Inferior parietal cortex (tissue), 1 donor: ENCODE data around the gene EP400.

Experiments used
- DNase-seq: peaks from one replicate; pipeline ENCODE4 v3.0.0-alpha.2; 2016; ENCODE audit errors: extremely low spot score

Gene EP400

DNA sequence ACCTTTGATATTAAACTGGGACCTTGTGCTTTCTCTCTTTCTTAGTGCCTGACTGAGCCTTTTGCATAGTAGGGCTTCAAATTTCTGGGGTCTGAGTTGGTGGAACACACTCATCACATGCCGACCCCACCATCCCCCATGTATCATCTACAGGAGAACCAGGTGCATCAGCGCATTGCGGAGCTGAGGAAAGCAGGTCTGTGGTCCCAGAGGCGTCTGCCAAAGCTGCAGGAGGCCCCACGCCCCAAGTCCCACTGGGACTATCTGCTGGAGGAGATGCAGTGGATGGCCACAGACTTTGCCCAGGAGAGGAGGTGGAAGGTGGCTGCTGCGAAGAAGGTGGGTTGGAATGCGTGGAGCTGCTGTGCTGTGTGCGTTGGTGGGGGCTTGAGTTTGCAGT, 37.8 kb downstream of the EP400 start:
- DNase-seq = no peak

DNA sequence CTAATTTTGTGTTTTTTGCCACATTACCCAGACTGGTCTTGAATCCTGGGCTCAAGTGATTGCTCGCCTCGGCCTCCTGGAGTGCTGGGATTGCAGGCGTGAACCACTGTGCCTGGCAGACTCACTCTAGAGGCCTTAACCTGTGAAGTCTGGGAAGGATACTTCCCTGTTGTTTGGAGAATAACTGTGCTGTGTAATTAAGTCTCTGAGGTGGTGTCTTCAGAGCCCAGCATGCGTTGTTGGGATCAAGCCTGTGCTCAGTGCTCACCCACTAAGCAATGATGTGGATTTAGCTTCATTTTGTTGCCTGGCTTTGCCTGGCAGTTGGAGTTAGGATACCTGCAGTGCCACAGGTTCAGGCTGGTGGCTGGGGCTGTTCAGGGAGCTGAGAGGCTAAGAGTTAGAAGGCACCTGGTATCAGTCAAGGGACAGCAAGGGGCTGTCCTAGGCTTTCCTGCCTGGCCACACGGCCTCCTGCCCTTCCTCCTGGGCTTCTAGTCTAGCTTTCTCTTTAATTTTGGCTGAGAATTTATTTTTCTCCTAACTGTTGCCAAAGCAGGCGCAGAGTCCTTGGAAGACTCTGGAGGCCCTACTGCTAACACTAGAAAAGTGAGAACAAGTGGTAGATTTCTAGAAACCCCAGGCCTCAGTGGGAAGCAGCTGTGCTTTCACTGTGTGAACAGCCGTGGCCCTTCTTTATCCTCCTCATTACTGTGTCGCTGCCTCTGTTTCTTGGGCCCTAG, 38.5 kb downstream of the EP400 start:
- DNase-seq = no peak

DNA sequence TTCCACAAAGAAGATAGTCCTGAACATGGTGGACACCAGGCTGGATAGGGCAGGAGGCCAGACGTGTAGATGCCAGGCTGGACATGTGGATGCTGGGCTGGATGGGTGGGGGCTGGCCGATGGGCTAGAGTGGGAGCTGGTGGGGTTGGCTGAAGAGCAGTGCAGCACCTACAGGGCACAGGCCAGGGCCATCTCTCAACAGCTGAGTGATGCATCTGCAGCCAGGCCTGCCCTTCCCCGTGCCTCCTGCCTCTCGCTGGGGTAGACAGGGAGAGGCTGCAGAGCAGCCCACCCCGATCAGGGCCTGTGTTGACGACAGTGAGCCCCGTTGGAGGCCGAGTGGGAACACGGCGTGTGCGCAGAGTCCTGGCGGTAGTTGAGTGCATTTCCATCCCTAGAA, 39.3 kb downstream of the EP400 start:
- DNase-seq = no peak

DNA sequence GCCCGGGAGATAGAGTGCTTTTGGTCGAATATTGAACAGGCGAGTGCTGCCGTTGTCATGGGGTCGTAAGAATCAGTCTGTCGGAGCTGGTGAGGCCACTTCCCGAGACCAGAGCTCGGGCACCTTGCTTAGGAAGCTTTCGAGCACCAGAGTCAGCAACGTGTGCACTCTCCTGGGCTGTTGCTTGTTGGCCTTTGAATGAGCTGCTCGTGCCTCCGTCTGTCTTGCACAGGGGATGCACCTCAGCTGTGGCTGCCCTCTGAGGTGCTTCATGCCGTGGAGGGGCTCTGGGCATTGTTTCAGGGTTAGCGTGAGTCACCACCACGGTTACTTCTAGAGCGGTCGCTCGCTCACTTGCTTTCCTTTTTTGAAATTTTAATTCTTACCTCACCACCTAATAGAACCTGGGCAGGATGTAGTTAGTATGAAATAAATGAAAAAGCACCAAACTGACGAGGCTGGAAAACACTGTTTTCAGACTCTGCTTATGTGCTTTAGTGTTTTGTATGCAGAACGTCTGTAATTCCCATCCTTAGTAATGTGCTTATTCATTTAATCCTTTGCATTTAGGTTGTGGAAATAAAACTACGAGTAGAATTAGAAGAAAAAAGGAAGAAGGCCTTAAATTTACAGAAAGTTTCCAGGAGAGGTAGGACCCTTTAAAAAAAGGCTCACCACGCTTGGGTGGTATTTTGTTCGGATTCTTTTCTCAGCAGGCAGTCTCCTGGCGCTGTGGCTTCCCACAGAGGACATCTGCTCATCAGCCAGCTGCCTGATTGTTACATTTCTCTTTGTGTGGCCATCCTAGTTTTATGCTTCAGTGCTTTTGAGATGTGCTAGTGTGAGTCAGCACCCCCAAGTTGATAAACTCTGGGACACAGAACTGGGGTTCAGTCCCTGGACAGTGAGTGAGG, 40.6 kb downstream of the EP400 start:
- DNase-seq = no peak

DNA sequence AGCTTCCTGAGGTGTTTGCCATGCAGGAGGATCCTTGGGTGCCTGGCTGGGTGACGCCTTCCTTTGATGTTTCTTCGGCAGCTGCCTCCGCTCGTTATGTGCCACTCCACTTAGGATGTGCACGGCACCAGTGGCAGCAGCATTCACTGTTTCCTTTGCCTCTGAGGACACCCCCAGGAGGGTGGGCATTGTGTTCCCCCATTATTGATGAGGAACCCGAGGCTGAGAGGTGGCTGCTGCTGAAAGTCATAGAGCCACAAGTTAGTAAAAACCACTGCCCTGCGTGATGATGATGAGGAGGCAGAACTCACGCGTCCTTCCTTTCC, 41.2 kb downstream of the EP400 start:
- DNase-seq = no peak

GRCh38 chr12:131991816-131992430, 42.2 kb downstream of the EP400 start:
- no peak for DNase-seq

GRCh38 chr12:131994589-131994988, 44.8 kb downstream of the EP400 start:
- no peak for DNase-seq

GRCh38 chr12:132000286-132000872, 50.6 kb downstream of the EP400 start:
- DNase-seq = no peak

DNA sequence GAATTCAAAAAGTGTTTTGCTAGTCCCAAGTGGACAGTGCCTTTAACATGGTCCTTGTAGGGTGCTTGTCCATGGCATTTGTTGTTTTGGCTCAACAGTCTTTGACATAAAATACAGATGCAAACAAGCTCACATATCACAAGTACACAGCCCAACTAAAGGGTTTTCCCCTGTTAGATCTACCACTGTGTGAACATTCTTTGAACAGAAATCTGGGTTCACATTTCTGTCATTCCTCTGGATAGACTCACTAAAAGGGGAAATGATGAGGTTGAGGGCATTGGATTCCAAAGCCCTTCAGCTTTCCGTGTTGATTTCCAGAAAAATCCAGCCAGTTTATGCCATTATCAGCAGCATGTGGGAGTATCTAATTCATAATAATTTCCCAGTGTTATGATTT, 54.1 kb downstream of the EP400 start:
- no peak for DNase-seq

- DNase-seq = no peak
Observed at GRCh38 chr12:132004946-132005345, 55.2 kb downstream of the EP400 start.

- DNase-seq = no peak
Observed at GRCh38 chr12:132006056-132006680, 56.4 kb downstream of the EP400 start.

DNA sequence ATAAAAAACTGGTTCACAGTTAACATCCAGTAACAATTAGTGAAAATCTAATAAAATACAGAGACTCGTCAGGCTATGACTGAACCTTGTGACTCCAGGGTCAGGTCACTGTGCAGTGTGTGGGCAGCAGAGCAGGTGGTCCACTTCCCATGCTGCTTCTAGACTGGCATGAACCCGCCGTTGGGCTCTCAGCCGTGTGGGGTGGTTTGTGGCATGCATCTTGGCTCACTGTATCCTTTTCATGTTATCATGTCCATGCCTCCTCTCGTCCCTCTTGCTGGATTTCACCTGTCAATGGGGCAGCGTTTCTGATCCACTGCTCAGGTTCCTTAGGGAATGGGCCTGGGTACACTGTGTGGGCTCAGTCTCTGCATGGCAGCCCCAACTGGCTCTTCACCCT, 57.3 kb downstream of the EP400 start:
- no peak for DNase-seq

DNA sequence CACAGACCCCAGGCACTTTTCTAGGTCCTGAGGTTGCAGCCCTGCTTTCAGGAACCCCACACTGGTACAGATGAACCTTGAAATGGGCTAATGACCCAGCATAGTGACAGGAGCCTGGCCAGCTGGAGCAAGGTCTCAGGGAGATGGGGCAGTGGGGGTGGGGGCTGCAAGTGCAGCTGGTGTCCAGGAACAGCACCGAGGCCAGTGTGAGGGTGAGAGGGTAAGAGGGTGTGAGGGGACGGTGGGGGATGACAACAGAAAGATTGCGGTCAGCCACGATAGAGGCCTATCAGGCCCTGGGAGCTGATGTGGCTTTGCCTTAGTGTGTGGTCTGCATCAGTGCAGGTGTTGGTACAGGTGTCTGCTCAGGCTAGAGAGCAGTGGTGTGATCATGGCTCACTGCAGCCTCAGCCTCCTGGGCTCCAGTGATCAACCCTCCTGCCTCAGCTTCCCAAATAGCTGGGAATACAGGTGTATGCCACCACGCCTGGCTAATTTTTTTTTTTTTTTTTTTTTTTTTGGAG, 59.7 kb downstream of the EP400 start:
- DNase-seq = no peak

DNA sequence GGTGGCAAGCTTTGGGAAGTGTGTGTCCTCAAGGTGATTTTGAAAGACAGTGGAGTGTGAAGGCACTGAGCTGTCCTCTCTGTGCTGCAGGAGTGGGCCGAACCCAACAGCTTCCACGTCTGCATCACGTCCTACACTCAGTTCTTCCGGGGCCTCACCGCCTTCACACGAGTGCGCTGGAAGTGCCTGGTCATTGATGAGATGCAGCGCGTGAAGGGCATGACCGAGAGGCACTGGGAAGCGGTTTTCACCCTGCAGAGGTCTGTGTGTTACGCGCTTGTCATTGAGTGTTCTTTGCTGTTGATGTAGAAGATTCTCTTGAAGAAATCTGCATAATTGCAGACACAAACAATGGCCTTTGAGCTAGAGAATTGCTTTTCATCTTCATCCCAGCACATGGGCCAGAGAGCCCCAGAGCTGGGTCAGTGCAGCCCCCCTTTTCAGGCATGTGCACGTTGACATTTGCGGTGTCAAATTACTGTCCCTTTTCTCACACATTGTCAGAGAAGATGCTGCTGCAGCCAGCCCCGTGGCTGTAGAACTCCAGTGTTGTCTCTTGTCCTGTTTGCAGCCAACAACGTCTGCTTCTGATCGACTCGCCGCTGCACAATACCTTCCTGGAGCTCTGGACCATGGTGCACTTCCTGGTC, 63.3 kb downstream of the EP400 start:
- no peak for DNase-seq

DNA sequence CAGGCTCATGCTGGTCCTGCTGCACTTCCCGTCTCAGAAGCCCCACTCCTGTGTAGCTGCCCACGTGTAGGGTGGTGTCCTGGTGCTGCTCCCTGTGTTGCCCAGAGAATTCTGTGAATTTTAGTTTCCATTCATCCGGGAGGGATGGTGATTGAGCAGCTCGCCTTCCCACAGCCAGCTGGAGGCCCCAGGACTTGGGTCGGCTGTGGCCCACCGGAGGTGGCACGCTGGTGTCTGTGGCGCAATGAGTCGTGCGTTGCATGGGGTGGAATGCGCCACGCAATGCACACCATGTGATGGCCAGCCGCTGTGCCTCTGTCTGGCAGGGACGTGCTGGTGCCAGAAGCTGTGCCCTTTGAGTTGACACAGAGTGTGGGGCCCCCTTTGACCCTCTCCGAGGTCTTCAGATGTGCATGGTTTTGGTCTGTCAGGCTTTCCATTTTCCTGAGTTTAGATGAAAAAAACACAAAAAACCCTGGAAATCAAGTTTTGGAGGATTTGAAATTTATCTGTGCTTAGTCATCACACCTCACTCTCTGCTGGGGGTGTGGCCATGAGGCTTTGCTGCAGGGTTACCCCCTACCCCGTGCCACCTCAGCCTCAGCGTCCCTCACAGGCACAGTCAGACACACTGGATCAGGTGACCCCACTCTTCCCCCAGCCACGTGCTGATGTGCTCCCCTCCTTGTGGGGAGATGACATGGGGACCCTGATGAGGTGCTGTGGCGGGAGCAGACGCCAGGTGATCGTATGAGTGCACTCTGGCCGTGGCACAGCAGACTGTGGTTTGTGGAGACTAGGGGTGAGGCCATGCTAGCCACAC, 64.6 kb downstream of the EP400 start:
- no peak for DNase-seq

GRCh38 chr12:132014915-132015280, 65.2 kb downstream of the EP400 start:
- DNase-seq = no peak

DNA sequence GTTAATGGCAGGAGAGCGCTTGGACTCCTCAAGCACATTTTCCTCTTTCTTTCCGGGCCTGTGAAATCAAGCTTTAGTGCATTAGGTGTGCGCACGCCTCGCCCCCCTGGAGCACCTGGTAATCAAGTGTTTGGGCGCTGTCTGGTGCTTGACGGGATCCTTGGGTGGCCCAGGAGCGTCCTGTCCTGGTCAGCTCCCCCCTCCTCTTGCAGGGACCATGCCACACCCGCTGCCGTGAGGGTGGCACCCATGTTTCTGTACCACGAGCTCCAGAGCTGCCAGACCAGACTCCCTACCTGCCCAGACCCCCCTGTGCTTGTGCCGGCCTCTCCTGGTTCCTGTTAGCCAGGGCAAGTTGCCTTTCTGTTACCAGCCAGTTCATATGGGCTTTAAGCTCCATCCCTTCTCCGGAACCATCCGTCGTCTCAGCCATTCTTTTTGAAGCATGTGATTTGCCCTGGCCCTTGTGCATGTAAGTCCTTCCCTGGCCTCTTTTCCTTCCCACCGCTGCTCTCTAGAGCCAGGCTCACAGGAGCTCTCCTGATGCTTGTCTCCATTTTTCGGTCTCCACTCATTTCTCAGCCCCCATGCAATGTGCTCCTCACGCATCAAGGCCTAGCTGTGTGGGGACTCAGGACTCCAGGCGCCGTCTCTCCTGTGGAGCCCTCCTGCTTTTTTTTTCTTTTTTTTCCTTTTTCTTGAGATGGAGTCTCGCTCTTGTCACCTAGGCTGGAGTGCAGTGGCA, 66.1 kb downstream of the EP400 start:
- DNase-seq = no peak

GRCh38 chr12:132018193-132018916, 68.6 kb downstream of the EP400 start:
- DNase-seq = no peak

DNA sequence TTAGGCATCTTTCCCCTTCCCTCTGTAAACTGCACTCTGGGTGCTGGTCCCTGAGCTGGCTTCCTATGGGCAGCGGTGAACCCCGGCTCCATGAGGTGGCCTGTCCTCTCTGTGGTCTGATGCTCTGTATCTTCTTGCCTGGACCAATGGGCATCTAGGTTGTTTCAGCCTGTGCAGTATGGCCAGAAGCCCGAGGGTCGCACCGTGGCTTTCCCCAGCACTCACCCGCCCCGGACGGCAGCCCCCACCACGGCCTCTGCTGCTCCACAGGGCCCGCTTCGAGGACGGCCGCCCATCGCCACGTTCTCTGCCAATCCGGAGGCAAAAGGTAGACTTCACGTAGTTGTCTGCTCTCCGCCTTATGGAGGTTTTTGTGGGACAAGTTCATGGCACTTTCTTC, 70.1 kb downstream of the EP400 start:
- DNase-seq = no peak
